Liver (tissue), 9 donors: ENCODE results near the gene ARRDC1. TPM values are rescaled to one million over a fixed set of nuclear protein-coding genes. Genes with fewer than 3 reads are reported as not detected.

ENCODE experiments used
- DNase-seq: peaks from one replicate; pipeline ENCODE4 v3.0.0-alpha.2; 2017; ENCODE audit warnings: low spot score
- H3K27ac ChIP-seq, 2 donors: one replicate each; pipeline ENCODE4 v1.7.0; 2013; ENCODE audit warnings: inconsistent platforms in 2 of 2, low read length in 2 of 2, control low read depth in 1 of 2, low read depth in 1 of 2, mild to moderate bottlenecking in 1 of 2
- H3K27me3 ChIP-seq, 4 donors: one replicate each; pipeline versions ENCODE4 v1.6.1 to v1.7.0; 2013; ENCODE audit warnings: low read length in 3 of 4, inconsistent platforms in 1 of 4, mild to moderate bottlenecking in 1 of 4, moderate library complexity in 1 of 4; ENCODE audit not compliant: control insufficient read depth in 4 of 4, insufficient read depth in 4 of 4
- H3K36me3 ChIP-seq, 4 donors: one replicate each; pipeline versions ENCODE4 v1.6.1 to v1.7.0; 2013; ENCODE audit warnings: low read length in 3 of 4, mild to moderate bottlenecking in 3 of 4, low read depth in 1 of 4, moderate library complexity in 1 of 4; ENCODE audit not compliant: control insufficient read depth in 4 of 4, insufficient read depth in 3 of 4
- H3K4me1 ChIP-seq, 4 donors: one replicate each; pipeline versions ENCODE4 v1.6.1 to v1.7.0; 2013; ENCODE audit warnings: low read length in 3 of 4, mild to moderate bottlenecking in 3 of 4, moderate library complexity in 1 of 4; ENCODE audit not compliant: control insufficient read depth in 4 of 4, insufficient read depth in 4 of 4
- H3K4me3 ChIP-seq, 3 donors: one replicate each; pipeline versions ENCODE4 v1.6.1 to v1.7.0; 2013; ENCODE audit warnings: low read length in 3 of 3, control low read depth in 1 of 3, low read depth in 1 of 3, mild to moderate bottlenecking in 1 of 3
- H3K9ac ChIP-seq, 2 donors: one replicate each; pipeline ENCODE4 v1.7.0; 2013; ENCODE audit warnings: low read length in 2 of 2, mild to moderate bottlenecking in 2 of 2, moderate library complexity in 2 of 2, control low read depth in 1 of 2, low read depth in 1 of 2
- H3K9me3 ChIP-seq, 4 donors: one replicate each; pipeline versions ENCODE4 v1.6.1 to v1.7.0; 2013; ENCODE audit warnings: low read length in 3 of 4; ENCODE audit not compliant: control insufficient read depth in 4 of 4
- ATF3 ChIP-seq: IDR thresholded peaks from 2 replicates; pipeline ENCODE4 v1.6.1; 2016; ENCODE audit warnings: antibody characterized with exemption
- CTCF ChIP-seq: fragments of 150-350 bp; IDR thresholded peaks from 2 replicates; pipeline ENCODE4 v1.5.1; 2017; ENCODE audit warnings: improper control_type of control experiment, low read depth, low read length; ENCODE audit not compliant: missing input control
- EGR1 ChIP-seq, 2 donors: IDR thresholded peaks; 2 replicates each; pipeline ENCODE4 v1.6.1; 2016 to 2018; ENCODE audit warnings: antibody characterized with exemption in 2 of 2, low read depth in 2 of 2
- FOXA1 ChIP-seq: IDR thresholded peaks from 2 replicates; pipeline ENCODE4 v1.6.1; 2016; ENCODE audit warnings: antibody characterized with exemption
- GABPA ChIP-seq, 2 donors: IDR thresholded peaks in 1 of 2; conservative IDR thresholded peaks in 1 of 2; 2 replicates each; pipeline ENCODE4 v1.6.1; 2016; ENCODE audit warnings: antibody characterized with exemption in 2 of 2, mild to moderate bottlenecking in 1 of 2, moderate library complexity in 1 of 2
- HNF4A ChIP-seq, 2 donors: conservative IDR thresholded peaks; 2 replicates each; pipeline ENCODE4 v1.6.1; 2016; ENCODE audit warnings: antibody characterized with exemption in 2 of 2, mild to moderate bottlenecking in 2 of 2
- HNF4G ChIP-seq: IDR thresholded peaks from 2 replicates; pipeline ENCODE4 v1.6.1; 2016; ENCODE audit warnings: antibody characterized with exemption
- JUND ChIP-seq, 2 donors: IDR thresholded peaks; 2 replicates each; pipeline ENCODE4 v1.6.1; 2016; ENCODE audit warnings: antibody characterized with exemption in 2 of 2
- MAX ChIP-seq: IDR thresholded peaks from 2 replicates; pipeline ENCODE4 v1.6.1; 2016; ENCODE audit warnings: antibody characterized with exemption
- NR2F2 ChIP-seq: IDR thresholded peaks from 2 replicates; pipeline ENCODE4 v1.6.1; 2016; ENCODE audit warnings: antibody characterized with exemption
- RAD21 ChIP-seq, 2 donors: IDR thresholded peaks; 2 replicates each; pipeline ENCODE4 v1.6.1; 2016; ENCODE audit warnings: antibody characterized with exemption in 2 of 2, mild to moderate bottlenecking in 2 of 2
- REST ChIP-seq: IDR thresholded peaks from 2 replicates; pipeline ENCODE4 v1.6.1; 2016; ENCODE audit warnings: antibody characterized with exemption, mild to moderate bottlenecking
- TAF1 ChIP-seq: conservative IDR thresholded peaks from 2 replicates; pipeline ENCODE4 v1.6.1; 2016; ENCODE audit warnings: antibody characterized with exemption, mild to moderate bottlenecking
- YY1 ChIP-seq: IDR thresholded peaks from 2 replicates; pipeline ENCODE4 v1.6.1; 2016; ENCODE audit warnings: antibody characterized with exemption, mild to moderate bottlenecking
- ZBTB33 ChIP-seq: IDR thresholded peaks from 2 replicates; pipeline ENCODE4 v1.6.1; 2016; ENCODE audit warnings: antibody characterized with exemption
- WGBS: extraction: QIAGEN DNeasy Blood & Tissue Kit; methylation state at CpG from one replicate; pipeline ENCODE4 v1.1.7; 2013; 5-methylcytosine and 5-hydroxymethylcytosine counted together
- polyA plus RNA-seq, 2 donors: library from polyadenylated mRNA; stranded (reverse) in 1 of 2; unstranded in 1 of 2; fragments of 200-250 nt in 1 of 2; fragments of >200 nt in 1 of 2; fragmentation: Nextera tagmentation in 1 of 2; extraction: Ambion mirVana in 1 of 2; gene quantifications; one replicate each; pipeline versions ENCODE4 v1.2.1 to v1.2.3, GENCODE V29; 2013 to 2015
- total RNA-seq, 2 donors: library from RNA; depleted of rRNA; stranded (reverse); fragments of >200 nt; gene quantifications; one replicate each; pipeline ENCODE4 v1.2.3, GENCODE V29; 2014
- donor health status: healthy.
- donor health status: healthy.
- donor health status: healthy.
- donor health status: healthy.
- donor health status: healthy.

Gene ARRDC1
- total and polyA plus RNA-seq, 4 donors = 9.8 to 31.6 (median 23.4) TPM

- Histone ChIP-seq H3K4me1 (peaks cover 0 to 16% (median 3%) of the 10 kb centered on the region in 4 donors), H3K9me3 (no peaks in the 10 kb centered on the region), H3K27me3 (no peaks in the 10 kb centered on the region), H3K9ac (no peak overlapping the region), H3K36me3 (peaks cover 0 to 4% (median 1%) of the 10 kb centered on the region in 4 donors), H3K27ac (no peak overlapping the region), H3K4me3 (no peak overlapping the region)
- WGBS = 99% methylated on average over 5 of the region's 5 CpGs
- no peak for TF ChIP-seq CTCF
- no peak for TF ChIP-seq EGR1 (IDR thresholded peaks at IDR 0.05; ENCODE audit: low read depth in 2 of 2)
- no peak for TF ChIP-seq YY1
- no peak for TF ChIP-seq ZBTB33
- no peak for TF ChIP-seq HNF4G
- no peak for TF ChIP-seq MAX
- no peak for TF ChIP-seq FOXA1
- no peak for DNase-seq
Observed at GRCh38 chr9:137642892-137643291, 37.4 kb downstream of the ARRDC1 start.

- no peak overlapping the region for H3K4me3 ChIP-seq
- H3K9ac ChIP-seq = no peak overlapping the region
- DNase-seq = no peak
- H3K27ac ChIP-seq = no peak overlapping the region
- H3K4me1 ChIP-seq = peaks cover 0 to 10% (median 3%) of the 10 kb centered on the region in 4 donors
- no peak for TF ChIP-seq RAD21 (IDR thresholded peaks at IDR 0.05)
- TF ChIP-seq YY1 = no peak
- no peaks in the 10 kb centered on the region for H3K9me3 ChIP-seq
- H3K27me3 ChIP-seq = no peaks in the 10 kb centered on the region
- 94% methylated on average over 14 of the region's 14 CpGs for WGBS
- H3K36me3 ChIP-seq = peaks cover 0 to 4% (median 1%) of the 10 kb centered on the region in 4 donors
Observed at GRCh38 chr9:137643921-137644320, 38.4 kb downstream of the ARRDC1 start.

- 94% methylated on average over 5 of the region's 5 CpGs for WGBS
- Histone ChIP-seq H3K9ac (no peak overlapping the region), H3K4me3 (no peak overlapping the region), H3K4me1 (no peaks in the 10 kb centered on the region), H3K36me3 (peaks cover 0 to 6% (median 1%) of the 10 kb centered on the region in 4 donors), H3K9me3 (no peaks in the 10 kb centered on the region), H3K27me3 (no peaks in the 10 kb centered on the region), H3K27ac (no peak overlapping the region)
- no peak for DNase-seq
- TF ChIP-seq HNF4G (no peak), REST (no peak), JUND (IDR thresholded peaks at IDR 0.05) (no peak), RAD21 (IDR thresholded peaks at IDR 0.05) (no peak), ZBTB33 (no peak), FOXA1 (no peak), HNF4A (conservative IDR thresholded peaks at IDR 0.05) (no peak), ATF3 (no peak), NR2F2 (no peak), EGR1 (IDR thresholded peaks at IDR 0.05; ENCODE audit: low read depth in 2 of 2) (no peak), GABPA (IDR thresholded peaks at IDR 0.05 in 1 of 2, conservative IDR thresholded peaks at IDR 0.05 in 1 of 2) (no peak), CTCF (no peak), TAF1 (no peak)
Observed at GRCh38 chr9:137645211-137645610, 39.7 kb downstream of the ARRDC1 start.
